ENCODE measurements around the gene GPC2. TPM values are rescaled to one million over a fixed set of nuclear protein-coding genes. Genes with fewer than 3 reads are reported as not detected.
A peak's percentile ranks its signal among the peaks of the same experiment; 100 is the strongest.

Gene GPC2
- total and polyA plus RNA-seq, 2 experiments from 2014 or later: 32.1 to 47.9 TPM

- Histone ChIP-seq H3K27me3 (peaks cover 7% of the 10 kb centered on the region), H3K27ac (no peak overlapping the region), H3K36me3 (no peaks in the 10 kb centered on the region), H3K4me1 (ENCODE audit: low read depth) (no peaks in the 10 kb centered on the region), H3K9me3 (ENCODE audit: low read depth) (no peaks in the 10 kb centered on the region), H3K4me3 (peak overlapping the region; percentile 84)
- TF ChIP-seq CTCF (IDR thresholded peaks at IDR 0.05; ENCODE audit: low read depth, low read length): no peak
- DNase-seq (ENCODE audit: low read depth in 1 of 2, low spot score in 1 of 2): no peak
Observed at GRCh38 chr7:100176096-100177044, 811 bp downstream of the GPC2 start.

- H3K27ac ChIP-seq: no peak overlapping the region
- H3K9me3 ChIP-seq (ENCODE audit: low read depth): no peaks in the 10 kb centered on the region
- no peaks in the 10 kb centered on the region for H3K4me1 ChIP-seq (ENCODE audit: low read depth)
- no peak for DNase-seq (ENCODE audit: low read depth in 1 of 2, low spot score in 1 of 2)
- no peaks in the 10 kb centered on the region for H3K36me3 ChIP-seq
- TF ChIP-seq CTCF (IDR thresholded peaks at IDR 0.05; ENCODE audit: low read depth, low read length): no peak
- H3K27me3 ChIP-seq: peaks cover 13% of the 10 kb centered on the region
- H3K4me3 ChIP-seq: no peak overlapping the region
Observed at GRCh38 chr7:100175296-100175935, 1.8 kb downstream of the GPC2 start.

- no peaks in the 10 kb centered on the region for H3K9me3 ChIP-seq (ENCODE audit: low read depth)
- DNase-seq (ENCODE audit: low read depth in 1 of 2, low spot score in 1 of 2): no peak
- H3K36me3 ChIP-seq: no peaks in the 10 kb centered on the region
- H3K4me1 ChIP-seq (ENCODE audit: low read depth): no peaks in the 10 kb centered on the region
- no peak overlapping the region for H3K27ac ChIP-seq
- TF ChIP-seq CTCF (IDR thresholded peaks at IDR 0.05; ENCODE audit: low read depth, low read length): no peak
- H3K27me3 ChIP-seq: peaks cover 13% of the 10 kb centered on the region
- no peak overlapping the region for H3K4me3 ChIP-seq
Observed at GRCh38 chr7:100174582-100174981, 2.6 kb downstream of the GPC2 start.

GRCh38 chr7:100173806-100174495 lies 3.2 kb downstream of the GPC2 start:
- Histone ChIP-seq H3K9me3 (ENCODE audit: low read depth) (no peaks in the 10 kb centered on the region), H3K27me3 (peaks cover 13% of the 10 kb centered on the region), H3K4me1 (ENCODE audit: low read depth) (no peaks in the 10 kb centered on the region), H3K36me3 (no peaks in the 10 kb centered on the region), H3K4me3 (no peak overlapping the region), H3K27ac (no peak overlapping the region)
- no peak for TF ChIP-seq CTCF (IDR thresholded peaks at IDR 0.05; ENCODE audit: low read depth, low read length)
- no peak for DNase-seq (ENCODE audit: low read depth in 1 of 2, low spot score in 1 of 2)

GRCh38 chr7:100171840-100172239 lies 5.3 kb downstream of the GPC2 start:
- H3K36me3 ChIP-seq: no peaks in the 10 kb centered on the region
- H3K4me1 ChIP-seq (ENCODE audit: low read depth): peaks cover 10% of the 10 kb centered on the region
- no peaks in the 10 kb centered on the region for H3K9me3 ChIP-seq (ENCODE audit: low read depth)
- H3K27ac ChIP-seq: no peak overlapping the region
- H3K27me3 ChIP-seq: peaks cover 13% of the 10 kb centered on the region
- peak overlapping the region; percentile 25 for H3K4me3 ChIP-seq
- no peak for TF ChIP-seq CTCF (IDR thresholded peaks at IDR 0.05; ENCODE audit: low read depth, low read length)
- DNase-seq (ENCODE audit: low read depth in 1 of 2, low spot score in 1 of 2): no peak
